SK-N-MC (cell line): Measurements from ENCODE around the gene SIL1.
A peak's percentile ranks its signal among the peaks of the same experiment; 100 is the strongest.

Experiments
- DNase-seq: peaks from one replicate; pipeline ENCODE4 v3.0.0-alpha.2; 2011; ENCODE audit warnings: low read depth, low spot score
- H3K27ac ChIP-seq: fragments of 200-600 bp; sonication (generic); 2 replicates; pipeline ENCODE4 v1.5.1; 2016; ENCODE audit warnings: mixed run types
- H3K36me3 ChIP-seq: fragments of 200-600 bp; sonication (generic); 2 replicates; pipeline ENCODE4 v1.6.1; 2017; ENCODE audit warnings: antibody characterized with exemption, low read length, mixed read lengths; ENCODE audit not compliant: insufficient read depth
- H3K4me3 ChIP-seq: fragments of 200-600 bp; sonication (generic); 2 replicates; pipeline ENCODE4 v1.5.1; 2016
- H3K9ac ChIP-seq: fragments of 200-600 bp; sonication (generic); 2 replicates; pipeline ENCODE4 v1.8.0; 2017; ENCODE audit warnings: mixed run types, mixed read lengths; ENCODE audit not compliant: insufficient read length
- H3K9me3 ChIP-seq: fragments of 200-600 bp; sonication (generic); 2 replicates; pipeline ENCODE4 v1.6.1; 2017; ENCODE audit warnings: low read depth, mild to moderate bottlenecking, antibody characterized with exemption, low read length, moderate library complexity, mixed read lengths
- EZH2 ChIP-seq: fragments of 200-600 bp; sonication (generic); IDR thresholded peaks from one replicate; pipeline ENCODE4 v1.6.1; 2017; ENCODE audit warnings: antibody characterized with exemption
- FOXP2 ChIP-seq: optimal IDR thresholded peaks from 2 replicates; pipeline ENCODE3; 2011; ENCODE audit warnings: mild to moderate bottlenecking, moderate library complexity; ENCODE audit not compliant: insufficient read depth; ENCODE audit errors: extremely low read length, control extremely low read depth
- POLR2AphosphoS5 ChIP-seq: IDR thresholded peaks from 2 replicates; pipeline ENCODE4 v1.6.1; 2012; ENCODE audit warnings: mild to moderate bottlenecking, low read depth, low read length, borderline replicate concordance

Gene SIL1

GRCh38 chr5:139088024-139088423 lies 110.1 kb downstream of the SIL1 start:
- no peak overlapping the region for H3K9ac ChIP-seq
- H3K9me3 ChIP-seq = no peaks in the 10 kb centered on the region
- no peak overlapping the region for H3K4me3 ChIP-seq
- TF ChIP-seq FOXP2 (no peak), POLR2AphosphoS5 (no peak), EZH2 (no peak)
- DNase-seq = no peak
- no peaks in the 10 kb centered on the region for H3K36me3 ChIP-seq
- no peak overlapping the region for H3K27ac ChIP-seq

DNA sequence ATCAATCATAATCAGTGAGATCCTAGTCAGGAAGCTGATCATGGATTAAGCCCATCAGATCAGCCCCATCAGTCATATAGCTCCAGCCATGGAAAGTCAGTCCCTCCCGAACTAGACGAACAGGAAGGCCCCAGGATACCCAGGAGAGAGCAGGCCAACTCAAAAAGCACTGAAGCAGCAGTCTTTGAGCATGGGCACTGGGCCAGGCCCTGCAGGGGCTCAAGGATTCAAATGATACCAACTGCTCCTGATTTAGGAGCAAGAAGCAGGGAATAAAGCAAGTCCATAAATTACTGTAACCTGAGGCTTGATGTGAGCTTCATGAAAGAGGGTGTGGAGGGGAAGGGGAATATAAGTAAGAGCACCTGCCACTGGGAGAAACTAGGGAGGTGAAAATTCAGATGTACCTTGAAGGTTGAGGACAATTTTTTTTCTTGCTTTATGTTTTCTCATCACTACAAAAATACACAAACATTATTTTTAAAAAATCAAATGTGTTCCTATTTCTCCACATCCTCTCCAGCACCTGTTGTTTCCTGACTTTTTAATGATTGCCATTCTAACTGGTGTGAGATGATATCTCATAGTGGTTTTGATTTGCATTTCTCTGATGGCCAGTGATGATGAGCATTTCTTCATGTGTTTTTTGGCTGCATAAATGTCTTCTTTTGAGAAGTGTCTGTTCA lies 115.2 kb downstream of the SIL1 start:
- H3K36me3 ChIP-seq = no peaks in the 10 kb centered on the region
- H3K9me3 ChIP-seq = no peaks in the 10 kb centered on the region
- no peak overlapping the region for H3K9ac ChIP-seq
- no peak overlapping the region for H3K4me3 ChIP-seq
- peak; percentile 12 for DNase-seq
- H3K27ac ChIP-seq = no peak overlapping the region
- no peak for TF ChIP-seq EZH2
- no peak for TF ChIP-seq FOXP2
- no peak for TF ChIP-seq POLR2AphosphoS5

DNA sequence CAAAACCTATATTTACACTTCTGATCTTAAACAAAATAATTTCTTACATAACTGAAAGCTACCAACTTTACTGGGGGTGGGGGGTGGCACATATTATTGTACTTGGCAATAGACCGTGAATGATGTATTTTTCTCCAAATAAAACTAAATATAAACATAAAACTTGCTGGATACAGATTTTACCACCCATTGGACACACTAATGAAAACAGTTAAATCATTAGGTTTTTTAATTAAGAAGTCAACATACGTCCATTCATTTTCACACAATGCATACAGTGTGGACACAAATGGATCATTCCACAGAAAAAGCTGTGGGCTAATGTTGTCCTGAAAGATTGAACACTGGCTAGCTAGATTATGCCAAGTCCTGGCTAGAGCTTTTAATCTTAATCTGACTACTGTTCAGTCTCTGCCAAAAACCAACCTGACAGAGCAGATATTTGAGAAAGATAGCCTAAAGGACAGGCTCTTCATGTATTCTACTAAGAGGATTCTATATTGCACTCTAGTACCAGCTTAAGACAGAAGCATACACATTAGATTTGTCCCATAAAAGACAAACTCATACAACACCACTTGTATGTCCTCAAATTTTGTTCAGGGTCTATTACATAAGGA lies 118.1 kb downstream of the SIL1 start:
- Histone ChIP-seq H3K36me3 (no peaks in the 10 kb centered on the region), H3K4me3 (no peak overlapping the region), H3K9ac (no peak overlapping the region), H3K9me3 (no peaks in the 10 kb centered on the region), H3K27ac (no peak overlapping the region)
- no peak for TF ChIP-seq FOXP2
- no peak for TF ChIP-seq EZH2
- TF ChIP-seq POLR2AphosphoS5 = no peak
- DNase-seq = no peak

DNA sequence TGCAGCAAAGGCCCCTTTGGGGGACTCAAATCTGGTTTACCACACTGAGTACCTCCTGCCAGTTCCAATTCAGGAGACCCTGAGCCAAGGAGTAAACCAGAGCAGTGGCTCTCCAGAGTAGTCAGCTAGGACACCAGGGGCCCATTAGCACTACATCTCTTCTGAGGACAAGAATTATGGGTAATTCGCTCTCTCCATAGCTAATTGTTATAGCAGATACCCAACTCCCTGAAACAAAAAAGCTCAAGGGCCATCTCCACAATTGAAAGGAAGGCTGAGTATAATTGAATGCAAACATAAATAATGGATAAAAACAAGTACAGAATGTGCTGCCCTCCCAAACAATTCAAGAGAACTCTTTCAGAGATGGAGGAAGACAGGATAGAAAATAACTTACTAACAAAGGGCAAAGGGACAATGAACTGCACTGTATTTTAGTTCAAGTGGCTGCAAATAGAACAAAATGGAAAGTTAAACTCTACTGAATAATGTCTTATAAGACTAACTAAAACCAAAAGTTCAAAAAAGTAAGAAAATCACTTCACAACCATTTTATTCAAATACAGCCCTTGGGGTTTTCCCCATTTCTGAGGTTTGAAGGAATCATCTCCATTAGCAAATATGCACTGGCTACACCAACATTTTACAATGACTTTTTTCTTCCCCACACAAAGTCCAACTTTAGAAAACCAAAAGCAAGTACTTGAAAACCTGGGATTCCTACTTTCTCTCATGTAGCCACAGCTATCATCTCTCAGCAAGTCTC lies 118.8 kb downstream of the SIL1 start:
- Histone ChIP-seq H3K27ac (no peak overlapping the region), H3K36me3 (no peaks in the 10 kb centered on the region), H3K9me3 (no peaks in the 10 kb centered on the region), H3K9ac (no peak overlapping the region), H3K4me3 (no peak overlapping the region)
- DNase-seq = no peak
- TF ChIP-seq EZH2 = no peak
- TF ChIP-seq FOXP2 = no peak
- TF ChIP-seq POLR2AphosphoS5 = no peak

- no peak for DNase-seq
- Histone ChIP-seq H3K4me3 (no peak overlapping the region), H3K9ac (no peak overlapping the region), H3K9me3 (no peaks in the 10 kb centered on the region), H3K27ac (no peak overlapping the region), H3K36me3 (no peaks in the 10 kb centered on the region)
- TF ChIP-seq FOXP2 (no peak), EZH2 (no peak), POLR2AphosphoS5 (no peak)
These were observed 119.8 kb downstream of the SIL1 start for GRCh38 chr5:139078345-139078744.

- H3K9ac ChIP-seq = no peak overlapping the region
- H3K9me3 ChIP-seq = no peaks in the 10 kb centered on the region
- no peak overlapping the region for H3K27ac ChIP-seq
- no peak overlapping the region for H3K4me3 ChIP-seq
- no peak for DNase-seq
- TF ChIP-seq EZH2 (no peak), POLR2AphosphoS5 (no peak), FOXP2 (no peak)
- no peaks in the 10 kb centered on the region for H3K36me3 ChIP-seq
These were observed 120.3 kb downstream of the SIL1 start for GRCh38 chr5:139077899-139078298.

- H3K9me3 ChIP-seq = no peaks in the 10 kb centered on the region
- DNase-seq = no peak
- H3K9ac ChIP-seq = no peak overlapping the region
- no peak overlapping the region for H3K27ac ChIP-seq
- no peak for TF ChIP-seq EZH2
- no peak for TF ChIP-seq FOXP2
- no peak for TF ChIP-seq POLR2AphosphoS5
- H3K4me3 ChIP-seq = no peak overlapping the region
- H3K36me3 ChIP-seq = no peaks in the 10 kb centered on the region
These were observed 122.1 kb downstream of the SIL1 start for GRCh38 chr5:139076111-139076510.
